ENCODE results near the gene TMEM252. TPM values are rescaled to one million over a fixed set of nuclear protein-coding genes. Genes with fewer than 3 reads are reported as not detected.

The TMEM252 gene
- polyA plus RNA-seq, 1 donor, result 7.7 TPM

DNA sequence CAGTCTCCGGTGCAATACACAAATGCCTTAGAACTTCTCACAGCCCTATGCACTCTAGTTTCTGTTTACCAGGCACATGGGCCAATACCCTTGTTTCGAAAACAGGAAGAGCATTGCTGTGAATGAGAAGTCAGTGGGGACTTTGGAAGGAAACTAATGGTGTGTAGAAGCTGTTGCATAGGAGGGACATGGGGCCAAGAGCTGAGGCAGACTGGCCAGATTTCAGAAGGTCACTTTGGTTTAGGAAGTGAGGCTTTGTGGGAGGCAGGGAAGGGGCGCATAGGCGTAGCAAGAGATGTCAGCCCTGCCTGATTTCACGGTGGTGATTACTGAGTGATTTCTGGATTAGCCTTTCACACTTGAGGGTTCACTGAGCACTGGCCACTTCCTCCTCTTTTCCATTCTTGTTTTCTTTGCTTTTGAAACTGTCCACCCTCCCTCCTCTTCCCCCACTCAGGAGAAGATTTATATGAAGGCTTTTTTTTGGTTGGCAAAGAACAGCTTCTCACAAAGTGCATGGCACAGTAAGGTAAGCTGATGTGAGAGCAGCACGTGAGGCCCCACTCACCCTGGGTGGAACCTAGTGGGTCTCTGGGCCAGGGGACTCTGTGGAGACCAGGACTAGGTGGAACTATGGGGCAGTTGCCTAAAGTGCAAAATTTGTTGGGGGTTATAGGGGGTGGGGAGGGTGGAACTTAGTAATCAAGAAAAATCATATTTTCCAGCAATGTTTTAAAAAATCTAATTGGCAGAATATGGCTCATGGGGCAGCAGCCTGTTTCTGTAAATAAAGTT lies 6.1 kb upstream of the TMEM252 start:
- peak; percentile 75 for DNase-seq

DNA sequence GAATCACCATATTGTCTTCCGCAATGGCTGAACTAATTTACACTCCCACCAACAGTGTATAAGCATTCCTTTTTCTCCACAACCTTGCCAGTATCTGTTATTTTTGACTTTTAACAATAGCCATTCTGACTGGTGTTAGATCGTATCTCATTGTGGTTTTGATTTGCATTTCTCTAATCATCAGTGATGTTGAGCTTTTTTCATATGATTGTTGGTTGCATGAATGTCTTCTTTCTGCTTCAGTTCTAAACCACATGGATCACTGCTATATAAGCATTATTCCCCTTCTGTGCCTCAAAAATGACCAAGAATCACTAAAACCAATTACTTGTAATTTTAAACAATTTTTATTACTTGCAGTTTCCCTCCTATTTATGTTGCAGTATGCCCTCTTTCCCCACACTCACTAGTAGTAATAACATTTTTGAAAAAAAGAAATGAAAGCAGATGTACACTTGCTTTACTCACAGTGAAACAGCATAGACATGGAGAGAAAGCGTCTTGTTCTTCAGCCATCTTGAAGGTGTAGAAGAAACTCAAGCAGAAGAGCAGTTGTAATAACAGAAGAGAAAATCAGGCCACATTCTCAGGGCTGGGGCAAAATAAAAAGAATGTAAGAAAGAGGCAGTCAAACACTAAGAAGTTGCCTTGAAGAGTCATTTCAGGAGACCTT lies 4.5 kb upstream of the TMEM252 start:
- DNase-seq, result no peak

- DNase-seq, result no peak
Observed at GRCh38 chr9:68541568-68541967, 885 bp upstream of the TMEM252 start.

DNA sequence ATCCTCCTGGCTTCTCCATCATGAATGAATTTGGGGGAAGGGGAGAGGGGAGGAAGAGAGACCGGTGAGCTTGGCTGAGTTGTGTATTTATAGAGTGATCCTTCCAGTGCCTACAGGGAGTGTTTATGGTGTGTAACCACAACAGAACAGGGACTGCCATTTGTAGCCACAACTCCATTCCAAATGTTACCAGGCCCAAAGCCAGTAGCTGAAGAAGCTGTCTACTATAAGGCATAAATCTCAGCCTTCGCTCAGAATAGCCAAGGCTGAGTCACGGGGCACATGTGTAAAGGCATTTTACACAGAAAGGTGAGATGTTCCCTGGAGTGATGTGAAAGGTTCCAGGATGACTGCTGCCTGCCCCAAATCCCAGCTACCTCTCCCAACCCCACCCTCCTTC lies 2.5 kb downstream of the TMEM252 start:
- DNase-seq, result no peak

- DNase-seq, result no peak
Observed at GRCh38 chr9:68537616-68537880, 3.1 kb downstream of the TMEM252 start.

GRCh38 chr9:68536876-68537615 lies 3.6 kb downstream of the TMEM252 start:
- DNase-seq, result no peak

GRCh38 chr9:68533678-68534077 lies 7.0 kb downstream of the TMEM252 start:
- DNase-seq, result peak; percentile 30

DNA sequence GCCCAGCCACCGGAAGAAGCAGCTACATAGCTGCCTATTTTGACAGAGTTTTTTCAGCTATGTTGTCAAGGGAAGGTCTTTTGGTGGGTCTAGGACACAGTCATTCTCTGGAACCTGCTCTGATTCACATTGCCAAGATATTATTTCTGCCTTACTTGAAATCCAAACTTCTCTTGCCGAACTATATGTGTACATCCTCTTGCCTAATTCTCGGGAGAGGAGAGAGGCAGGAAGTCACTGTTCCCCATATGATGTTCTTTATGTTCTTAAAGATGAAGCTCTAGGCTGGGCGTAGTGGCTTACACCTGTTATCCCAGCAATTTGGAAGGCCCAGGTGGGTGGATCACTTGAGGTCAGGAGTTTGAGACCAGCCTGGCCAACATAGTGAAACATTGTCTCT lies 8.6 kb downstream of the TMEM252 start:
- DNase-seq, result no peak

GRCh38 chr9:68530618-68531017 lies 10.1 kb downstream of the TMEM252 start:
- peak; percentile 85 for DNase-seq

GRCh38 chr9:68523367-68523936 lies 17.2 kb downstream of the TMEM252 start:
- no peak for DNase-seq

DNA sequence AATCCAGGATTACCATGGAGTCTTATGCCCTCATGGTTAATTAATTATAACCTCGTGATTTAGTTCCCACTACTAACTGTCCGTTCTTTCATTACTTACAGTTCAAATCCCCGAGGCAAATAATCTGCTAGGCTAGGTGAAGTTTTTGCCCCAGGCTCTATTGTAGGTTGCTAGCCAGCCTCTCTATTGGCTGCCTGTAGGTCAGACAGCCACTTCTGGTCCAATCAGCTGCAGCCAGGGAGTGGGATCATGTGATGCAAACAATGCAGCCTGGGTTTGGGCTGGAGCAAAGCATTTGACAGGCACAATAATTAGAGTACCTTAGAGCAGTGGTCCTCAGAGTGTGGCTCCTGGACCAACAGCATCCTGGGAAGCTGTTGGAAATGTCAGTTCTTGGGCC lies 17.7 kb downstream of the TMEM252 start:
- DNase-seq, result no peak

- DNase-seq, result no peak
Observed at GRCh38 chr9:68522131-68522530, 18.6 kb downstream of the TMEM252 start.

- DNase-seq, result no peak
Observed at GRCh38 chr9:68515326-68516017, 25.2 kb downstream of the TMEM252 start.

DNA sequence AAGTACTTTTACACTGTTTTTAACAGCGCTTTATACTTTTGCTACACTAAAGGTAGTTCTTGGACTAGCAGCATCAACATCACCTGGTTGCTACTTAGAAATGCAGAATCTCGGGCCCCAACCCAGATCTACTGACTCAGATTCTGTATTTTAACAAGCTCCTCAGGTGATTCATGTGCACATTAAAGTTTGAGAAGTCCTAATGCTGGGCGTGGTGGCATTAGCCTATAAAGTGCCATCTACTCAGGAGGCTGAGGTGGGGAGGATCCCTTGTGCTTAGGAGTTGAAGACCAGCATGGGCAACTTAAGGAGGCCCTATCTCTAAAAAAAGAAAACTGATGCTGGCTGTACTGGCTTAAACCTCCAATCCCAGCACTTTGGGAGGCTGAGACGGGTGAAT lies 26.7 kb downstream of the TMEM252 start:
- DNase-seq, result no peak

DNA sequence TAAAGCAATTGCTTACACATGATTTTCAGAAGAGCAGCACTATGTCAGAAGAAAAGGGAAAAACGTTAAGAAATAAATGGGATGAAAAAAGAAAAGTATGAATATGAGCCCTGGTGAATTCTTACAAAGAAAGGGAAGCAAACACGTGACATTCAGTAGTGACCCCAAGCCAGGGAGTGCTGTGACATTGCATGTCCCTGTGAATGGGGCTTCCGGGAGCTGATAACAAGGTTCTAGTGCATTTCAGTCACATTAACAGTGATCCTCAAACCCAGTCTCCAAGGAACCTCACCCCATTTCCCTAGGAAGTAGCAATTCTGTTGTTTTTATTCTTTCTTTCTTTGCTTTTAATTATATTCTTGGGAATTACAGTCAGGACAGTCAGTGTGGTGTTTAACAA lies 27.3 kb downstream of the TMEM252 start:
- no peak for DNase-seq

DNA sequence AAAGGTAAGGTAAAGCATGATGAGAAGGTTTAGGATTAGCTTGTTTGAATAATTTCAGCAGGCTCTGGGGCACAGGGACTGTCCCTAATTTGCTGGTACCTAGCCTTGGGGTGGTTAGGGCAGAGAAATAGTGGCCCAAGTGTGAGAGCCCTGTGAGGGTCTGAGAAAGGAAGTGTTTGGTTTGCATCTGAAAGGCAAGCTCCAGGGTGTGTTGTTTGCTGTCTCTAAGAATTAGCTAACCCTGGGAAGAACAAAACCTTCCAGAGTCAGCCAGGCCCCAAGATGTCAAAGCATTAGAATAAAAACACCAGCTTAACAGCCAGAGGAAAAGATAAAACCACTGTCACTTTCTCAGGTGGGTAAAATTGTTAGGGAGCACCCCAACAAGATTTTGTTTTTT lies 31.0 kb downstream of the TMEM252 start:
- no peak for DNase-seq

DNA sequence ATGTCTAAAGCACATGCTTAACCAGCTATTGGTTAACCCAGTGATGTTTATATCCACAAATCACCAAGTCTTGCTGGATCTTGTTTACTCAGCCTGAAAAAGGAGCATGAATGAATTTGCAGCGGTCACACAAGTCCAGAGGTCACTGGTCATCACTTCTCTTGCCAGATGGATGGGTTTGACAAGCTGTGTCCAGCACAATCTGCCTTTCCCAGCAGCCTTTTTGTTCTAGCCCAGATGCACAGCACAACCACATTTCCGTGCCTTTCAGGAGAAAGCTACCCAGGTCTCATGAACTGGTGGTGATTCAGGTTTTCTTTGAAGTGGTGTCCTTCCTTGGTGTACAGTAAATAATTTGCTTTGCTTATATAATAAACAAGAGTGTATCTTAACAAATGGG lies 32.1 kb downstream of the TMEM252 start:
- no peak for DNase-seq

GRCh38 chr9:68507806-68508145 lies 32.9 kb downstream of the TMEM252 start:
- no peak for DNase-seq

DNA sequence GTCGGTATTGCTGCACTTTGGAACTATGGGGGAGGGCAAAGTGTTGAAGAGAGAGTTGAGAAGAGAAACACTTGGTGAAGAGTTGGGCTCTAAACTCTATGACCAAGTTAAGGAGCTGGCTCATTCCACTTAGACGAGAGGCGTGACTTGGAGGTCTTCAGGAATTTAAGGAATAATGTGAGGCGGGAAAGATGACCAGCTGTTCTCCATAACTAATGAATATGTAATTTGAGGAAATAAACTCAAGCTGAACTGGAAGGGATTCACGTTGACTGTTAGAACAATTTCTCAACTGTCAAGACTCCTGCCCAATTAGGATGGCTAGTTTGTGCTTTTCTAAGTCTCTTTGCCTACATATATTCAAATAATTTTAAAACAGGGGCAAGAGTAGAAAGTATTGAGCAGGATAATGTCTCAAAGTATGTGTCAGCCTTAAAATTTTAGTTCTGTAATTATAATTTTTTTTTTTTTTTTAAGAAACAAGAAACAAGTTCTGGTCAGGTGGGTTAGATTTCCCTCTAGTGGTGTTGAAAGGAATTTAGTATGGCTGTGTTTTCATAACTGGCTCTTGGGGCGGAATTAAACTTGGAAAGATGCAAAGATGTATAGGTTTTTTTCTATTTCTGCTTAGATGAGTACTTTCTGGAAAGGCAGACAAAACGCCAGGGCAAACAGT lies 33.4 kb downstream of the TMEM252 start:
- peak; percentile 55 for DNase-seq

GRCh38 chr9:68506551-68506950 lies 34.1 kb downstream of the TMEM252 start:
- no peak for DNase-seq

DNA sequence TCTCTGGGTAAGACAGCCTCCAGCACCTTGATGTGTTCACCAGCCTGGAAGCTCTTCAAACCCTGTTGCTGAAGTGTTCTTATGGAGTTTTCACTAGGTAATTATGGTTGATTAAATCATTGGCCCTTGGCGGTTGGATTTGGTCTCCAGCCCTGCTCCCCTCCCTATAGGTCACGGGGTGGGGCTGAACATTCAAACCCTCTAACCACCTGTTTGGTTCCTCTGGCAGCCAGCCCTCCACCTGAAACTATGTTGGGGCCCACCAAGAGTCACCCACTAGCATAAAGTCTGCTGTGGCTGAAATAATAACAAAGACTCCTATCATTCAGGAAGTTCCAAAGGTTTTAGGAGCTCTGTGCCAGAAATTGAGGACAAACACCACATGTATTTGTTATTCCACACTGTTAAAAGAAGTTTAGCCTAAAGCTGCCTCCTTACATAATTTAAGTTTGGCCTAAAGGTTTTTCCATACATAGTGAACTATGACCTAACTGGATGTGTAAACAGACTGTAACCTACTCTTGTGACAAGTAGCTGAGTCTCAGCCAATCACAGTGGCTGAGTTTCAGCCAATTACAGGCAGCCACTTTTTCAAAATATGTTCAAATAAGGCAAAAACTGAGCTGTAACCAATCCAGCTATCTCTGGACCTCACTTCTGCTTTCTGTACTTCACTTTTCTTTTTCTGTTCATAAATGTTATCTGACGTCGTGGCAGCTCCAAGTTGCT lies 34.8 kb downstream of the TMEM252 start:
- no peak for DNase-seq
